CD1c-positive myeloid dendritic cell (primary cell): ENCODE measurements around the gene KCNJ14.
"Not testable (repeated sequence)": the region's sequence is repeated elsewhere in the genome, so short reads cannot be mapped to it uniquely, and the experiment has no call there.

ENCODE experiments used
- DNase-seq: peaks from one replicate; pipeline ENCODE4 v3.0.0-alpha.2; 2016; ENCODE audit errors: extremely low spot score

The KCNJ14 gene

GRCh38 chr19:48488478-48488877 is 33.1 kb downstream of the KCNJ14 start:
- DNase-seq, result not testable (repeated sequence)

- peak; percentile 79 for DNase-seq
Measured at GRCh38 chr19:48489608-48490216, 34.3 kb downstream of the KCNJ14 start.

DNA sequence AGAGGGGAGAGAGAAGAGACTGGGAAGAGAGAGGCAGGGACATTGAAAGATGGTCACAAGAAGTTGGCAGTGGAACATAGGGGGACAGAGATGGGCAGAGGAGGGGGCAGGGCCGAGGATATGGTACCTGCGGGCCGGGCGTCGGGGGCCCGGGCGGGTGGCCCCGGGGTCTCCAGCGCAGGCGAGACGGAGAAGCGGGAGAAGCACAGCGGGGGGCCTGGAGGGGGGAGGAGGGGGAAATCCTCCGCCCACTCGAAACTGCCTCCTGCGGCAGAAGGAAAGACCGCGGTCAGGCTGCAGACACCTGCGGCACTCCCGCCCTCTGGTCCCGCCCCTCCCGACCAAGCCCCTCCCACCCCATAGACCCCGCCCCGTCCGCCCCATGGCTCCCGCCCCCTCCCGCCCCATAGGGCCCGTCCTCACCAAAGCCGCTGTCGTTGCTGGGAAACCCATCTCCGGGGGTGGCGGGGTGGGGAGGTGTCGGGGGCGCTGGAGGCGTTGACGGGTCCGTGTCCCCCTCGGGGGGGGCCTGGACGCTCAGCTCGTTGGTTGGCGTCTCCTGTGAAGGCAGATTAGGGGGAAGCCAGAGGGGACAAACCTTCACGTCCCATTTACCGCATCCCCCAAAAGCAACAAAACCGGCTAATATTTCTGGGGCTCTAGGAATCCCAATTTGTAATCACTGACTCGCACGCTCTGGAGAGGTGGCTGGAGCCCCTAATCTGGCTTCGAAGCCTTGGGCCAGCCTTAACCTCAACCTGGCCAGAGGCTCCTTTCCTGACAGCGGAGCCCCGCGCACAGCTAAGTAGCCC is 35.8 kb downstream of the KCNJ14 start:
- peak; percentile 42 for DNase-seq

DNA sequence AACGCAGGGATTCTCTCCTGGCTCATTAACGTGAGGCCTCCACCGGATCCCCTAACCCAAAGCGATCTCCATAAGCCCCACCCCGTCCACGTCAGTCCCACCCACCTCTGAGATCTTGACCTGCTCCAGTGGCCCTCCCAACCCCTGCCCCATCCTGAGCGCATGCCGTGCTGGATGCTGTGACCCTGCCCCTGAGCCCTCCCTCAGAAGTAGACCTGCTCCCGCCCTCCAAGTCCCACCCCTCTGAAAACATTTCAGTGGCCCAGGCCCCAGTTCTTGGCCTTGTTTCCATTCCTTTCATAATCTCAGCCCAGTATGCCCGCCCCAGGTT is 36.4 kb downstream of the KCNJ14 start:
- no peak for DNase-seq

GRCh38 chr19:48492925-48493717 is 37.7 kb downstream of the KCNJ14 start:
- peak; percentile 94 for DNase-seq

- DNase-seq, result no peak
Measured at GRCh38 chr19:48493718-48494401, 38.5 kb downstream of the KCNJ14 start.

- DNase-seq, result peak; percentile 52
Measured at GRCh38 chr19:48495396-48495795, 40.0 kb downstream of the KCNJ14 start.

GRCh38 chr19:48496959-48497727 is 41.8 kb downstream of the KCNJ14 start:
- no peak for DNase-seq

DNA sequence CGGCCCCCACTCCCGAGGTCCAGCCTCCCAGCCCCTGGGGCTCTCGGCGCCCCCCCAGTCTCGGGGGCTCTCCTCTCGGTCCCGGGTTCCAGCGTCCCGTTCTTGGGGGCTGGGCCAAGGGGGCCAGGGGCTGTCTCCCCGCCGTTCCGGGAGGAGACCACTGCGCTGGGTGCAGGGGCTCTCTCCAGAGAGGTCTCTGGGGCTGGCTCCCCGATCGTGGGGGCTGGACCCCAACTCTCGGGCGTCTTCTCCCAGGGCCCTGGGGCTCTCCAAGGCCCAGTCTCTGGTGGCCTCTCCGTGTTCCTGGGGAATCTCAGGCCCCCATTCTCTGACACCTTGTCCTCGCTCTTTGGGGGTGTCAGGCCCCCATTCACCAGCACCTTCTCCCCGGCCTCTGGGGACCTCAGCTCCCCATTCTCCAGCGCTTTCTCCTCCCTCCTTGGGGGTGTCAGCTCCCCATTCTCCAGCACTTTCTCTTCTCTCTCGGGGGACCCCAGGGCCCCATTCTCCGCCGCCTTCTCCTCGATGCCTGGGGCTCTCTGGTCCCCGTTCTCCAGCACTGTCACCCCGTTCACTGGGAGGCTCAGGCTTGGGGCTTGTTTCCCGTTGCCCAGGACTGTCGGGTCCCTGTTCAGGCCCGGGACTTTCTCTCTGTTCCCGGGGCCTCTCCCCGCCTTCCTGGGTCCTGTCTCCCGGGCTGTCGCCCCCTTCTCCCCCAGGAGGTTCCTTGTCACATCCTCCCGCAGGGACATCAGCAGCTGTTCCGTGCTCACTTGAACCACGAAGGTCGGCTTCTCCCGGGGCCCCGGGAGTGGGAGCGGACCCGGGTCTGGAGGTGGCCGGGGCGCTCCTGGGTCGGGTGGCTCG is 42.6 kb downstream of the KCNJ14 start:
- no peak for DNase-seq

- no peak for DNase-seq
Measured at GRCh38 chr19:48498595-48499311, 43.4 kb downstream of the KCNJ14 start.

GRCh38 chr19:48499316-48500090 is 44.1 kb downstream of the KCNJ14 start:
- DNase-seq, result no peak

- no peak for DNase-seq
Measured at GRCh38 chr19:48500830-48501493, 45.6 kb downstream of the KCNJ14 start.

- peak; percentile 84 for DNase-seq
Measured at GRCh38 chr19:48501494-48502349, 46.3 kb downstream of the KCNJ14 start.

- DNase-seq, result no peak
Measured at GRCh38 chr19:48502350-48503018, 47.1 kb downstream of the KCNJ14 start.

GRCh38 chr19:48506138-48506733 is 50.9 kb downstream of the KCNJ14 start:
- peak; percentile 71 for DNase-seq

- no peak for DNase-seq
Measured at GRCh38 chr19:48507911-48508439, 52.6 kb downstream of the KCNJ14 start.
